GM12864 (cell line): ENCODE data around the gene TFDP3.

Experiments used
- DNase-seq: peaks from one replicate; pipeline ENCODE4 v3.0.0-alpha.2; 2011; ENCODE audit warnings: low read depth
- H3K4me3 ChIP-seq: 2 replicates; pipeline ENCODE4 v1.5.1; 2011; ENCODE audit warnings: mild to moderate bottlenecking, low read depth, low read length, control low read depth
- CTCF ChIP-seq: IDR thresholded peaks from 2 replicates; pipeline ENCODE4 v1.5.1; 2011; ENCODE audit warnings: low read depth, mild to moderate bottlenecking, moderate library complexity, low read length, control low read depth, inconsistent platforms; ENCODE audit errors: missing control alignments

Gene TFDP3

GRCh38 chrX:133249266-133250058 lies 31.3 kb upstream of the TFDP3 start:
- H3K4me3 ChIP-seq: no peak overlapping the region
- TF ChIP-seq CTCF: no peak
- DNase-seq: no peak

GRCh38 chrX:133248177-133248576 lies 30.0 kb upstream of the TFDP3 start:
- no peak for TF ChIP-seq CTCF
- no peak overlapping the region for H3K4me3 ChIP-seq
- DNase-seq: no peak

- no peak for DNase-seq
- TF ChIP-seq CTCF: no peak
- H3K4me3 ChIP-seq: no peak overlapping the region
These were observed 28.8 kb upstream of the TFDP3 start for GRCh38 chrX:133246921-133247320.

GRCh38 chrX:133235830-133236229 lies 17.7 kb upstream of the TFDP3 start:
- no peak overlapping the region for H3K4me3 ChIP-seq
- no peak for TF ChIP-seq CTCF
- DNase-seq: no peak

GRCh38 chrX:133232331-133232730 lies 14.2 kb upstream of the TFDP3 start:
- TF ChIP-seq CTCF: no peak
- DNase-seq: no peak
- no peak overlapping the region for H3K4me3 ChIP-seq

- TF ChIP-seq CTCF: no peak
- DNase-seq: no peak
- H3K4me3 ChIP-seq: no peak overlapping the region
These were observed 11.2 kb upstream of the TFDP3 start for GRCh38 chrX:133229361-133229760.

- DNase-seq: no peak
- TF ChIP-seq CTCF: no peak
- no peak overlapping the region for H3K4me3 ChIP-seq
These were observed 2.4 kb downstream of the TFDP3 start for GRCh38 chrX:133215747-133216146.
